Glutamatergic neuron (in vitro differentiated cells): Measurements from ENCODE around the gene SLC38A7. TPM values are rescaled to one million over a fixed set of nuclear protein-coding genes. Genes with fewer than 3 reads are reported as not detected.
A peak's percentile ranks its signal among the peaks of the same experiment; 100 is the strongest.

ENCODE experiments used
- DNase-seq: peaks from one replicate; pipeline ENCODE4 v3.0.0; 2022
- H3K27ac Mint-ChIP-seq: one replicate; pipeline ENCODE4 v1.8.0; 2020; ENCODE audit warnings: mild to moderate bottlenecking, mixed read lengths, inconsistent platforms; ENCODE audit not compliant: unreplicated experiment
- H3K27me3 Mint-ChIP-seq: one replicate; pipeline ENCODE4 v1.8.0; 2020; ENCODE audit warnings: mild to moderate bottlenecking, moderate library complexity, mixed read lengths, inconsistent platforms; ENCODE audit not compliant: unreplicated experiment
- H3K36me3 Mint-ChIP-seq: one replicate; pipeline ENCODE4 v1.8.0; 2020; ENCODE audit warnings: mild to moderate bottlenecking, mixed read lengths, inconsistent platforms; ENCODE audit not compliant: unreplicated experiment
- H3K4me1 Mint-ChIP-seq: one replicate; pipeline ENCODE4 v1.8.0; 2020; ENCODE audit warnings: mild to moderate bottlenecking, low read depth, mixed read lengths, inconsistent platforms; ENCODE audit not compliant: unreplicated experiment
- H3K4me3 Mint-ChIP-seq: one replicate; pipeline ENCODE4 v1.8.0; 2020; ENCODE audit warnings: mild to moderate bottlenecking, mixed read lengths, inconsistent platforms; ENCODE audit not compliant: unreplicated experiment
- H3K9me3 Mint-ChIP-seq: one replicate; pipeline ENCODE4 v1.8.0; 2020; ENCODE audit warnings: mild to moderate bottlenecking, moderate library complexity, mixed read lengths, inconsistent platforms; ENCODE audit not compliant: unreplicated experiment
- CTCF ChIP-seq: fragments of 200-600 bp; sonication (generic); IDR thresholded peaks from one replicate; pipeline ENCODE4 v1.5.0; 2021; ENCODE audit not compliant: partially characterized antibody, unreplicated experiment
- total RNA-seq: library from RNA; stranded (reverse); fragmentation: NEBNext Ultra II Directional; extraction: Animal tissue kit (Norgen Biotek cat#: 25700); gene quantifications from one replicate; pipeline ENCODE4 v1.2.1, GENCODE V29; 2021; ENCODE audit not compliant: unreplicated experiment

The SLC38A7 gene
- total RNA-seq, 1 donor from 2014 or later: 52.9 TPM

- H3K9me3 Mint-ChIP-seq: peaks cover 4% of the 10 kb centered on the region
- H3K27me3 Mint-ChIP-seq: no peaks in the 10 kb centered on the region
- DNase-seq: no peak
- H3K27ac Mint-ChIP-seq: peak overlapping the region; percentile 85
- TF ChIP-seq CTCF: no peak
- peak overlapping the region; percentile 7 for H3K4me3 Mint-ChIP-seq
- H3K4me1 Mint-ChIP-seq: peaks cover 11% of the 10 kb centered on the region
- no peaks in the 10 kb centered on the region for H3K36me3 Mint-ChIP-seq
These were observed 29.4 kb downstream of the SLC38A7 start for GRCh38 chr16:58655215-58655596.

- Mint-ChIP-seq H3K36me3 (no peaks in the 10 kb centered on the region), H3K27ac (peak overlapping the region; percentile 85), H3K9me3 (peaks cover 2% of the 10 kb centered on the region), H3K27me3 (no peaks in the 10 kb centered on the region), H3K4me3 (peak overlapping the region; percentile 26), H3K4me1 (peaks cover 11% of the 10 kb centered on the region)
- no peak for TF ChIP-seq CTCF
- peak; percentile 40 for DNase-seq
These were observed 29.9 kb downstream of the SLC38A7 start for GRCh38 chr16:58654560-58655214.

- no peak for TF ChIP-seq CTCF
- Mint-ChIP-seq H3K36me3 (no peaks in the 10 kb centered on the region), H3K27ac (peak overlapping the region; percentile 28), H3K9me3 (peaks cover 2% of the 10 kb centered on the region), H3K4me1 (peaks cover 14% of the 10 kb centered on the region), H3K4me3 (no peak overlapping the region), H3K27me3 (no peaks in the 10 kb centered on the region)
- peak; percentile 29 for DNase-seq
These were observed 31.8 kb downstream of the SLC38A7 start for GRCh38 chr16:58652741-58653140.

- no peaks in the 10 kb centered on the region for H3K36me3 Mint-ChIP-seq
- no peak overlapping the region for H3K4me3 Mint-ChIP-seq
- peaks cover 14% of the 10 kb centered on the region for H3K4me1 Mint-ChIP-seq
- no peak for DNase-seq
- H3K9me3 Mint-ChIP-seq: peaks cover 2% of the 10 kb centered on the region
- no peak for TF ChIP-seq CTCF
- H3K27ac Mint-ChIP-seq: no peak overlapping the region
- no peaks in the 10 kb centered on the region for H3K27me3 Mint-ChIP-seq
These were observed 32.6 kb downstream of the SLC38A7 start for GRCh38 chr16:58651965-58652348.

- H3K36me3 Mint-ChIP-seq: no peaks in the 10 kb centered on the region
- H3K27ac Mint-ChIP-seq: no peak overlapping the region
- H3K4me1 Mint-ChIP-seq: peaks cover 14% of the 10 kb centered on the region
- no peak overlapping the region for H3K4me3 Mint-ChIP-seq
- TF ChIP-seq CTCF: no peak
- no peaks in the 10 kb centered on the region for H3K27me3 Mint-ChIP-seq
- DNase-seq: no peak
- peaks cover 5% of the 10 kb centered on the region for H3K9me3 Mint-ChIP-seq
These were observed 34.9 kb downstream of the SLC38A7 start for GRCh38 chr16:58649707-58650106.
